BJ (cell line): ENCODE measurements around the gene EDDM13. TPM values are rescaled to one million over a fixed set of nuclear protein-coding genes. Genes with fewer than 3 reads are reported as not detected.

Source experiments
- CTCF ChIA-PET: fragments of 350-600 bp; formaldehyde crosslinking; extraction: SDS; loops from one replicate; lab custom pipeline; 2021; ENCODE audit warnings: antibody characterized with exemption, inconsistent platforms; lab: Yijun Ruan, JAX
- POLR2A ChIA-PET: fragments of 300-600 bp; sonication (Branson Sonifier 250); formaldehyde crosslinking; extraction: SDS; loops from one replicate; lab custom pipeline; 2021; ENCODE audit warnings: antibody characterized with exemption; lab: Charles Lee
- DNase-seq: peaks from one replicate; pipeline ENCODE4 v3.0.0-alpha.2; 2011; ENCODE audit warnings: low read depth
- H3K27me3 ChIP-seq: 2 replicates; pipeline ENCODE4 v1.6.0; 2011; ENCODE audit warnings: low read length; ENCODE audit not compliant: control insufficient read depth, insufficient read depth
- H3K36me3 ChIP-seq: 2 replicates; pipeline ENCODE4 v1.5.1; 2011; ENCODE audit warnings: low read length; ENCODE audit not compliant: control insufficient read depth, insufficient read depth
- H3K4me3 ChIP-seq: 2 replicates; pipeline ENCODE4 v1.5.1; 2011; ENCODE audit warnings: low read depth, mild to moderate bottlenecking, control low read depth, low read length
- CTCF ChIP-seq: IDR thresholded peaks from 2 replicates; pipeline ENCODE4 v1.5.1; 2011; ENCODE audit warnings: low read depth, mild to moderate bottlenecking, control low read depth, inconsistent platforms, low read length, moderate library complexity; ENCODE audit not compliant: insufficient read depth
- polyA plus RNA-seq: library from polyadenylated mRNA; depleted of rRNA; stranded (reverse); fragments of >200 nt; gene quantifications from 2 replicates; pipeline ENCODE4 v1.2.3, GENCODE V29; 2011

The EDDM13 gene
- polyA plus RNA-seq, 1 experiment = not detected

GRCh38 chr19:56273563-56274117 lies 1.1 kb downstream of the EDDM13 start:
- Histone ChIP-seq H3K27me3 (no peaks in the 10 kb centered on the region), H3K36me3 (no peaks in the 10 kb centered on the region), H3K4me3 (no peak overlapping the region)
- CTCF ChIA-PET = interaction anchor here (1.1 to 6.4 kb wide), 3 partner anchors 8 to 21 kb away, joined by 3 to 34 read pairs (median 3); no protein-coding TSS in a partner anchor
- DNase-seq = no peak
- POLR2A ChIA-PET = no interaction called here
- no peak for TF ChIP-seq CTCF

GRCh38 chr19:56282809-56283208 lies 10.3 kb downstream of the EDDM13 start:
- Histone ChIP-seq H3K4me3 (no peak overlapping the region), H3K27me3 (no peaks in the 10 kb centered on the region), H3K36me3 (no peaks in the 10 kb centered on the region)
- no peak for TF ChIP-seq CTCF
- DNase-seq = no peak
- CTCF ChIA-PET = no interaction called here
- POLR2A ChIA-PET = no interaction called here

- ChIA-PET CTCF (no interaction called here), POLR2A (no interaction called here)
- H3K4me3 ChIP-seq = no peak overlapping the region
- no peak for DNase-seq
- no peaks in the 10 kb centered on the region for H3K27me3 ChIP-seq
- H3K36me3 ChIP-seq = no peaks in the 10 kb centered on the region
- no peak for TF ChIP-seq CTCF
Observed at GRCh38 chr19:56284746-56285145, 12.2 kb downstream of the EDDM13 start.

- POLR2A ChIA-PET = no interaction called here
- H3K27me3 ChIP-seq = no peaks in the 10 kb centered on the region
- TF ChIP-seq CTCF = no peak
- CTCF ChIA-PET = no interaction called here
- DNase-seq = no peak
- peaks cover 2% of the 10 kb centered on the region; the same call in 1 of the 2 replicates for H3K36me3 ChIP-seq
- H3K4me3 ChIP-seq = no peak overlapping the region
Observed at GRCh38 chr19:56290104-56290503, 17.6 kb downstream of the EDDM13 start.

- CTCF ChIA-PET = interaction anchor here (0.6 to 1.3 kb wide), 2 partner anchors 18 to 99 kb away, joined by 3 read pairs; no protein-coding TSS in a partner anchor
- TF ChIP-seq CTCF = no peak
- H3K4me3 ChIP-seq = no peak overlapping the region
- peaks cover 4% of the 10 kb centered on the region for H3K36me3 ChIP-seq
- DNase-seq = no peak
- POLR2A ChIA-PET = no interaction called here
- no peaks in the 10 kb centered on the region for H3K27me3 ChIP-seq
Observed at GRCh38 chr19:56291867-56292266, 19.3 kb downstream of the EDDM13 start.
